Calu3 (cell line): Measurements from ENCODE around the gene NTF3. TPM values are rescaled to one million over a fixed set of nuclear protein-coding genes. Genes with fewer than 3 reads are reported as not detected.

ENCODE experiments used
- BruUV-seq: library from RNA; stranded (reverse); fragments of 400-500 nt; replicated peaks from 2 replicates; lab custom pipeline; 2021; lab: Mats Ljungman, UMichigan
- CTCF ChIA-PET: fragments of 300-600 bp; sonication (Branson Sonifier 250); formaldehyde crosslinking; loops from one replicate; lab custom pipeline; 2022; ENCODE audit warnings: antibody characterized with exemption; lab: Charles Lee
- DNase-seq: peaks from one replicate; pipeline ENCODE4 v3.0.0; 2022
- H3K27ac Mint-ChIP-seq: one replicate; pipeline ENCODE4 v1.8.0; 2022; ENCODE audit warnings: mixed read lengths; ENCODE audit not compliant: unreplicated experiment
- H3K27me3 Mint-ChIP-seq: one replicate; pipeline ENCODE4 v1.8.0; 2022; ENCODE audit warnings: mixed read lengths; ENCODE audit not compliant: unreplicated experiment
- H3K36me3 Mint-ChIP-seq: one replicate; pipeline ENCODE4 v1.8.0; 2022; ENCODE audit warnings: mild to moderate bottlenecking, moderate library complexity, mixed read lengths; ENCODE audit not compliant: insufficient read depth, unreplicated experiment
- H3K4me1 Mint-ChIP-seq: one replicate; pipeline ENCODE4 v1.8.0; 2022; ENCODE audit warnings: mild to moderate bottlenecking, low read depth, mixed read lengths; ENCODE audit not compliant: unreplicated experiment
- H3K4me3 Mint-ChIP-seq: one replicate; pipeline ENCODE4 v1.8.0; 2022; ENCODE audit warnings: mild to moderate bottlenecking, low read depth, moderate library complexity, mixed read lengths; ENCODE audit not compliant: unreplicated experiment
- H3K9me3 Mint-ChIP-seq: one replicate; pipeline ENCODE4 v1.8.0; 2022; ENCODE audit warnings: low read depth, mixed read lengths; ENCODE audit not compliant: unreplicated experiment
- CTCF ChIP-seq: fragments of 200-600 bp; IDR thresholded peaks from one replicate; pipeline ENCODE4 v1.8.0; 2022; ENCODE audit warnings: antibody characterized with exemption; ENCODE audit not compliant: unreplicated experiment
- intact Hi-C: fragments of 100-400 bp; cut with micrococcal nuclease; formaldehyde crosslinking; loops from one replicate; pipeline ENCODE4 v1.10.0; 2022; ENCODE audit not compliant: unreplicated experiment
- total RNA-seq: library from RNA; stranded (reverse); gene quantifications from 2 replicates; pipeline ENCODE4 v1.2.3, GENCODE V29; 2022

Gene NTF3
- total RNA-seq, 1 experiment from 2014 or later, result not detected

GRCh38 chr12:5503774-5504173 lies 71.9 kb downstream of the NTF3 start:
- no peak for TF ChIP-seq CTCF
- BruUV-seq, result no TSS peak
- DNase-seq, result no peak
- no peaks in the 10 kb centered on the region for H3K36me3 Mint-ChIP-seq
- H3K4me1 Mint-ChIP-seq, result no peaks in the 10 kb centered on the region
- H3K4me3 Mint-ChIP-seq, result no peak overlapping the region
- intact Hi-C loops, result no loop called here
- H3K27me3 Mint-ChIP-seq, result peaks cover 25% of the 10 kb centered on the region
- CTCF ChIA-PET, result no interaction called here
- peaks cover 2% of the 10 kb centered on the region for H3K9me3 Mint-ChIP-seq
- no peak overlapping the region for H3K27ac Mint-ChIP-seq

GRCh38 chr12:5505116-5505515 lies 73.2 kb downstream of the NTF3 start:
- intact Hi-C loops, result no loop called here
- Mint-ChIP-seq H3K36me3 (no peaks in the 10 kb centered on the region), H3K27me3 (peaks cover 22% of the 10 kb centered on the region), H3K4me3 (no peak overlapping the region), H3K9me3 (peaks cover 2% of the 10 kb centered on the region), H3K27ac (no peak overlapping the region), H3K4me1 (no peaks in the 10 kb centered on the region)
- DNase-seq, result no peak
- BruUV-seq, result no TSS peak
- no peak for TF ChIP-seq CTCF
- CTCF ChIA-PET, result no interaction called here

GRCh38 chr12:5505751-5506150 lies 73.8 kb downstream of the NTF3 start:
- no TSS peak for BruUV-seq
- TF ChIP-seq CTCF, result no peak
- no peak overlapping the region for H3K27ac Mint-ChIP-seq
- CTCF ChIA-PET, result no interaction called here
- H3K9me3 Mint-ChIP-seq, result peaks cover 2% of the 10 kb centered on the region
- H3K4me3 Mint-ChIP-seq, result no peak overlapping the region
- H3K4me1 Mint-ChIP-seq, result no peaks in the 10 kb centered on the region
- intact Hi-C loops, result no loop called here
- DNase-seq, result no peak
- H3K27me3 Mint-ChIP-seq, result peaks cover 22% of the 10 kb centered on the region
- no peaks in the 10 kb centered on the region for H3K36me3 Mint-ChIP-seq

GRCh38 chr12:5506295-5506694 lies 74.4 kb downstream of the NTF3 start:
- H3K9me3 Mint-ChIP-seq, result peaks cover 5% of the 10 kb centered on the region
- intact Hi-C loops, result no loop called here
- no peak for TF ChIP-seq CTCF
- BruUV-seq, result no TSS peak
- CTCF ChIA-PET, result no interaction called here
- no peak overlapping the region for H3K27ac Mint-ChIP-seq
- no peaks in the 10 kb centered on the region for H3K4me1 Mint-ChIP-seq
- peaks cover 22% of the 10 kb centered on the region for H3K27me3 Mint-ChIP-seq
- H3K4me3 Mint-ChIP-seq, result no peak overlapping the region
- no peaks in the 10 kb centered on the region for H3K36me3 Mint-ChIP-seq
- DNase-seq, result no peak

- intact Hi-C loops, result no loop called here
- DNase-seq, result no peak
- Mint-ChIP-seq H3K4me1 (no peaks in the 10 kb centered on the region), H3K36me3 (no peaks in the 10 kb centered on the region), H3K27ac (no peak overlapping the region), H3K9me3 (peaks cover 5% of the 10 kb centered on the region), H3K27me3 (peaks cover 22% of the 10 kb centered on the region), H3K4me3 (no peak overlapping the region)
- no TSS peak for BruUV-seq
- no peak for TF ChIP-seq CTCF
- CTCF ChIA-PET, result no interaction called here
Measured at GRCh38 chr12:5506821-5507231, 74.9 kb downstream of the NTF3 start.
